GM21717 (cell line): ENCODE data around the gene NELL2.
"Not testable (repeated sequence)": the region's sequence is repeated elsewhere in the genome, so short reads cannot be mapped to it uniquely, and the experiment has no call there.

ENCODE experiments used
- ATAC-seq: cut with Tn5 transposase; IDR thresholded peaks from one replicate; pipeline ENCODE4 v1.9.1; 2021; ENCODE audit warnings: mild to moderate bottlenecking, moderate library complexity; ENCODE audit not compliant: unreplicated experiment

Gene NELL2

GRCh38 chr12:44697511-44697910 is 178.6 kb downstream of the NELL2 start:
- ATAC-seq: no peak

GRCh38 chr12:44696542-44696941 is 179.6 kb downstream of the NELL2 start:
- no peak for ATAC-seq

GRCh38 chr12:44694017-44694416 is 182.1 kb downstream of the NELL2 start:
- ATAC-seq: no peak

- no peak for ATAC-seq
Observed at GRCh38 chr12:44689587-44689986, 186.5 kb downstream of the NELL2 start.

- not testable (repeated sequence) for ATAC-seq
Observed at GRCh38 chr12:44686821-44687432, 189.2 kb downstream of the NELL2 start.

- no peak for ATAC-seq
Observed at GRCh38 chr12:44677724-44678123, 198.4 kb downstream of the NELL2 start.

GRCh38 chr12:44674875-44675274 is 201.2 kb downstream of the NELL2 start:
- ATAC-seq: no peak

GRCh38 chr12:44673811-44674210 is 202.3 kb downstream of the NELL2 start:
- ATAC-seq: no peak

- no peak for ATAC-seq
Observed at GRCh38 chr12:44672042-44672441, 204.1 kb downstream of the NELL2 start.

- ATAC-seq: no peak
Observed at GRCh38 chr12:44668443-44668842, 207.7 kb downstream of the NELL2 start.

- ATAC-seq: no peak
Observed at GRCh38 chr12:44667461-44667860, 208.7 kb downstream of the NELL2 start.

- no peak for ATAC-seq
Observed at GRCh38 chr12:44663291-44663690, 212.8 kb downstream of the NELL2 start.

GRCh38 chr12:44655846-44656245 is 220.3 kb downstream of the NELL2 start:
- ATAC-seq: no peak

- no peak for ATAC-seq
Observed at GRCh38 chr12:44654646-44655639, 221.2 kb downstream of the NELL2 start.

- no peak for ATAC-seq
Observed at GRCh38 chr12:44653861-44654527, 222.1 kb downstream of the NELL2 start.

GRCh38 chr12:44649693-44650092 is 226.4 kb downstream of the NELL2 start:
- ATAC-seq: no peak

- no peak for ATAC-seq
Observed at GRCh38 chr12:44647917-44648690, 228.0 kb downstream of the NELL2 start.

- no peak for ATAC-seq
Observed at GRCh38 chr12:44640427-44641190, 235.5 kb downstream of the NELL2 start.

GRCh38 chr12:44637875-44638274 is 238.2 kb downstream of the NELL2 start:
- ATAC-seq: no peak

- no peak for ATAC-seq
Observed at GRCh38 chr12:44628180-44628579, 247.9 kb downstream of the NELL2 start.
